Measurements from ENCODE around the gene STYX.
"Not testable (repeated sequence)": the region's sequence is repeated elsewhere in the genome, so short reads cannot be mapped to it uniquely, and the experiment has no call there.

- not testable (repeated sequence) for TF ChIP-seq CREB1 (IDR thresholded peaks at IDR 0.05); JUND (IDR thresholded peaks at IDR 0.05; ENCODE audit: low read length); CTCF (IDR thresholded peaks at IDR 0.05; ENCODE audit: control extremely low read depth in 1 of 3, insufficient read depth in 1 of 3, low read depth in 1 of 3, low read length in 3 of 3); TAF1 (IDR thresholded peaks at IDR 0.05; ENCODE audit: low read depth, low read length); CBX8 (IDR thresholded peaks at IDR 0.05; ENCODE audit: borderline replicate concordance, low read depth, low read length); ASH2L (IDR thresholded peaks at IDR 0.05; ENCODE audit: low read length); FOSL1 (IDR thresholded peaks at IDR 0.05; ENCODE audit: insufficient read depth, low read depth, low read length); EZH2 (IDR thresholded peaks at IDR 0.05; ENCODE audit: low read depth, low read length, severe bottlenecking)
Measured at GRCh38 chr14:52729035-52729434, 931 bp upstream of the STYX start.

Measured in H1 (cell line).